GM18520 (cell line): Measurements from ENCODE around the gene SMAD3.

ENCODE experiments used
- ATAC-seq: cut with Tn5 transposase; IDR thresholded peaks from one replicate; pipeline ENCODE4 v1.9.1; 2021; ENCODE audit not compliant: unreplicated experiment

Gene SMAD3

DNA sequence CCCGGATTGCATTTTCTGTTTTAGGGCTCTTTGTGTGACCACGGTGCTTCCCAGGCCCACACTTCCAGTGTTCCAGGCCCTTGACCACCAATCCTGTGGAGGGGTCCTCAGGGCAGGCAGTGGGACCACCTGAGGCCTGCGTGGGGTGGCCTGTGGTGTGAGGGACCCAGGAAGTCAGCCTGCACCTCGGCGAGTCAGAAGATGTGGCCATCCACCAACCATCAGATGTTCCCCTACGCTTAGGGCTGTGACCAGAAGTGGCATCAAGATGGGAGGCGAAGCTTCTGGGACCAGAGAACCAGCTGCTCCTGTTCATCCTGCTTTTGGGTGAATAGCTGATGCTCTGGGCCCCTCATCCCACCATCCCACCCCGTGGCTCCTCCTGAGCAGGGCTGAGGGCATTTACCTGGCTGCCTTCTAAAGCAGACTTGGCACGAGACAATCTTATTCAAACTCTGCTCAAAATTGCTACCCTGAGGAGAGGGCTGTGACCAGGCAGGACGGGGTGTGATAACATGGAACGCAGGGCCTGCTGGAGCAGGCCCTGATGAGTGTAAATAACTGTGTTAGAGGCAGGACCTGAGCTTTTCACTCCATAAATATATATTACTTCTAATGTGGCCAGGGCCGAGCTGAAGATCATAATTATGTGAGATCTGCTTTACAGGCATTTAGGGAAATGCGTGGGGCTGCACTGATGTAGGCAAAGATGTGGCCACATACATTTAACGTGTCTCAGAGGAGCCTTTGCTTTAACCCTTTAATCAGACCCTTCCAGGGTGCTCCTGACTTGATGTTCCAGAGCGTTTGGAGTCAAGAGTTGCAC lies 28.8 kb downstream of the SMAD3 start:
- no peak for ATAC-seq

- ATAC-seq: no peak
Measured at GRCh38 chr15:67095912-67096311, 30.5 kb downstream of the SMAD3 start.

DNA sequence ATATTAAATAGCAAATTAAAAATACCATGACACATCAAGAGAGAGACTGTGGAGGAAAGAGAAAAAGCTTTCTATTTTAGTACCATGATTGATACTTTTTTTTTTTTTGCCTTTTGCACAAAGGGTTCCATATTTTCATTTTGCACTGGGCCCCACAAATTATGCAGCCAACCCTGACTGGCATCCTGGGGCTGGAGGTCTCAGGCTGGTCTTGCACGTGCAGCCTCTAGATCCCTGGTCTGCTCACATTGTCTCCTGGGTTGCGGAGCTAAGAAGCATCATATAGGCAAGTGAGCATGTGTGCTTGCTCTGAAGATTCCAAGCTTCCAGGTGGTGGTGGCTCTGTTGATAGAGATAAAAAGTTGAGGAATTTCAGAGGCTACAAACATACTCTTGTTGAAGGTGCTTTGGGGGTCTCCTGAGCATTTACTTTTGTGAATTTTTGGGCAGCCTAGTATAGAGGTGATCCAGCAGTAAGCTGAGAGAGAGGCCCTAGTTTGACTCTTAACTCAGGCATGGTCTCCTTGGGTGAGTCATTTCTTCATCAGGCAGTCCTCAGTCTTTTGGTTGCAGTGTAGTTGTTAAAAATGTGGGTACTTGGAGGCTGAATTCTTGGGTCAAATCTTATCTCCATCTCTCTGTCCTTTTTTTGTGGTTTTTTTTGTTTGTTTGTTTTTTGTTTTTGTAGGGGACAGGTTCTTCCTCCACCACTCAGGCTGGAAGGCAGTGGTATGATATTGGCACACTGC lies 31.3 kb downstream of the SMAD3 start:
- ATAC-seq: no peak

- ATAC-seq: no peak
Measured at GRCh38 chr15:67097424-67097823, 32.0 kb downstream of the SMAD3 start.

- no peak for ATAC-seq
Measured at GRCh38 chr15:67097930-67098740, 32.7 kb downstream of the SMAD3 start.

GRCh38 chr15:67098768-67099282 lies 33.4 kb downstream of the SMAD3 start:
- no peak for ATAC-seq

GRCh38 chr15:67100124-67100791 lies 34.9 kb downstream of the SMAD3 start:
- no peak for ATAC-seq

DNA sequence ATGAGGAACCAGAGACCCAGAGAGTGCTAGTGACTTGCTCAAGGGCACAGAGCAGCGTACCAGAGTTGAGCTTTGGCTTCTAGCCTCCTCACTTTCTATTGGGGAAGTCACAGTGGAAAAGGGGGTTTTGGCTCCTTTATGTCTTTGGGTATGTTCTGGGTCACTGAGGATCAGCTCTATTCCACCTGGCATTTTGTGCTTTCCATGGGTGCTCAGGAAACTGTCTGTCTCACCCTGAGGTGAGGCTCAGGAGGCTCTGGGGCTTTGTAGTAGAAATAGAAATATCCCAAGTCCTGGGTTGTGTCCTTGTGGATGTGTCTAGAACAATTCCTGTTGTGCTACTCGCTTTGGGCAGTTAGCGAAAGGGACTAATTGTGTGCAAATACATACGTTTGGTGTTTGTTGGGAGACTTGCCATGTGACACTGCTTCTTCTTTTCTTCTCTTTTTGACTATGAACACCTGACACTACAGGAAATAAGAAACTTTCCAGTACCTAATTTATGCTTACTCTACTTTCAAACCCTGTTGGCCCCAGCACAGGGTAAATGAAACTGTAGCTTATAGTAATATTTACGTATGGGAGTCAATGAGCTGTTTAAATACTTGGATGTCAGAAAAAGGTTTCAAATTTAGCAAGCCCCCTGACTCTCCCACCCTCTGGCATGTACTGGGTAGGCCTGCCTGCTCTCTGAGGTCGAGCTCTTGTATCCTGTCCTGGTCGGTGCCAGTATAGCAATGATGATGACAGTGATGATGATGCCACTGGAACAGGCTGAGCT lies 35.6 kb downstream of the SMAD3 start:
- peak; percentile 52 for ATAC-seq

GRCh38 chr15:67101911-67102598 lies 36.7 kb downstream of the SMAD3 start:
- ATAC-seq: peak; percentile 60

GRCh38 chr15:67102599-67102929 lies 37.2 kb downstream of the SMAD3 start:
- ATAC-seq: no peak

DNA sequence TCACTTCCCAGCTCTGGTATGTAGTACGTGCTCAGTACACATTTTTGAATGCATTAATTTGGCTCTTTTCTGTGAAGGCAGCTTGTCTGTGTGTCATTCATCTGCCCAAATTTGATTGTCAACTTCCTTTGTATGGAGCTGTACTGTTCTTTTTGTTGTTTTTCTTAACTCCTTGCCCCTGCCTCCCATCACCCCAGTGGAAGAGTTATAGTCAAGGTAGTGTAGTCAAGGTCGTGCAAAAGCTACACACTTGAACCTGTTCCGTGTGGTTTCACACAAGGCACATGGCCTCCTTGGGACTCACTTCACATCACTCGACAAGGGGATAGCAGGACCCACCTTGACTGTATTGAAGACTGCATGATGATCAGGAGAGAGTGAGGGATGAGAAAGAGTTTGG lies 37.6 kb downstream of the SMAD3 start:
- no peak for ATAC-seq

DNA sequence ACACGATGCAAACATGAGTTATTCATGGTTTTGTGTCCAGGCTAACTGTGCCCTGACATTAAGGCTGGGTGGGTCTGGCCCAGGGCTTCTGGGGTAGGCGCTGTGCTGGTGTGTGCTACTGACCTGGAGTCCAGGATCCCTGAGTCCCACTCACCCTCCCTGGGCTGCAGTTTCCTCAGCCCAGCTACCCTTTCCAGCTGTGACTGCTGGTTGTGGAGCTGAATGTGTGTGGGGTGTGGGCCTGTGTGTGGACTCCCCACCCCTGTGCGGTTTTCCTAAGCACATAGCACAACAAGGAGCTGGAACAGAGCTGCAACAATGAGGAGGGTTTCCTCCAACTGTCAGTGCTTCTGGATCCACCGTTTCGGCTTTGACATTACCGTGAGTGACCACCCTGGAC lies 38.0 kb downstream of the SMAD3 start:
- ATAC-seq: no peak

GRCh38 chr15:67103869-67104268 lies 38.5 kb downstream of the SMAD3 start:
- no peak for ATAC-seq

GRCh38 chr15:67104510-67104909 lies 39.1 kb downstream of the SMAD3 start:
- no peak for ATAC-seq

- ATAC-seq: no peak
Measured at GRCh38 chr15:67105065-67105951, 39.9 kb downstream of the SMAD3 start.

DNA sequence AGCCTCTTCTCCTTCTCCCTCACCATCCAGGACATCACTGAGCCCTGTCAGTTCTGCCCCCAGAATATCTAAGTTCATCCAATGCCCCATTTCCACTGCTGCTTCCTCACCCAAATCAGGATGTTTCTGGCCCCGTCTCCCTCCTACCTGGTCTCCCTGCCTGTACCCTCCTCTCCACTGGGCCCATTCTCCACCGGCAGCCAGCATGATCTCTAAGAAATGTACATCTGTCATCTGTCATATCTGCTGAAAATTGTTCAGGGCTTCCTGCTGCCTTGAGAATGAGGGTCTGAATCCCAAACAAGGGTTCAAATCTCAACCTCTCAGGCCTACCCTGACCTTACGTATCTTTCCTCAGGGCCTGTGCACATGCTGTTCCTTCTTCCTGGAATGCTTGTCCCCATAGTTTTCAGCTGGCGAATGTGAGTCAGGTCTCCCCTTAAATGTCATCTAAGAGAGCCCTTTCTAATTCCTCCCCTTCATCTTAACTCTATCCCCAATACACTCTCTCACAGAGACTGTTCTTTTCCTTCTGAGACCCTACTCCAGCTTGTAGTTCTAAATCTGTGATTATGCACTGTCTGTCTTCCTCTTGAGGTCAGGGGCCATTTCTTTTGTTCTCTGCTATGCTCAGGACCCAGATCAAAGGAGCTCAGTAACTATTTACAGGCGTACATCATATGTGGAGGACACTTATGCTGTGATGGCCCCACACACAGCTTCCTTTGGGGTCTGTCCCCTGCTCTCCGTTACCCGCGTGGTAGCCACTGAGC lies 40.8 kb downstream of the SMAD3 start:
- ATAC-seq: no peak

DNA sequence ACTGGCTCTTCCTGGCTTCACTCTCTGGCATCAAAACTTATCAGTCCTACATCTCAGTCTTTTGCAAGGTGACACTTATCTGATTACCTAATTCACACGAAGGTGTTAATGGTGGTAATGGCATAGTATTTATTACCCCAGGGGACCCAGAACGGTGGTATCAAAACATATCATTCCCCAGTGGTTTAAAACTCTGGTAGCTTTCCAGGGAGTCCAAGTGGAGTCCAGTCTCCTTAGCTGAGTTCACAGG lies 41.3 kb downstream of the SMAD3 start:
- ATAC-seq: no peak
